NOMO-1 (cell line): ENCODE data around the gene ADARB2.

Experiments used
- DNase-seq, 2 experiments: peaks; one replicate each; lab custom pipeline; 2025; ENCODE audit not compliant: unreplicated experiment in 2 of 2; lab: John Stamatoyannopoulos, UW

ADARB2 gene

GRCh38 chr10:1687190-1687589 lies 50.1 kb downstream of the ADARB2 start:
- DNase-seq: no peak

- no peak for DNase-seq
Measured at GRCh38 chr10:1686491-1686749, 50.9 kb downstream of the ADARB2 start.

GRCh38 chr10:1685699-1686490 lies 51.4 kb downstream of the ADARB2 start:
- DNase-seq: no peak

GRCh38 chr10:1684991-1685390 lies 52.3 kb downstream of the ADARB2 start:
- DNase-seq: no peak

GRCh38 chr10:1683649-1684048 lies 53.7 kb downstream of the ADARB2 start:
- DNase-seq: no peak

- DNase-seq: no peak
Measured at GRCh38 chr10:1679821-1680650, 57.3 kb downstream of the ADARB2 start.

- no peak for DNase-seq
Measured at GRCh38 chr10:1678084-1678483, 59.2 kb downstream of the ADARB2 start.

GRCh38 chr10:1677307-1677939 lies 59.9 kb downstream of the ADARB2 start:
- no peak for DNase-seq

- DNase-seq: no peak
Measured at GRCh38 chr10:1674501-1674900, 62.8 kb downstream of the ADARB2 start.

- no peak for DNase-seq
Measured at GRCh38 chr10:1673568-1674345, 63.6 kb downstream of the ADARB2 start.

GRCh38 chr10:1672001-1672781 lies 65.1 kb downstream of the ADARB2 start:
- no peak for DNase-seq

GRCh38 chr10:1671366-1672000 lies 65.8 kb downstream of the ADARB2 start:
- no peak for DNase-seq

GRCh38 chr10:1670541-1671365 lies 66.6 kb downstream of the ADARB2 start:
- DNase-seq: no peak

GRCh38 chr10:1669433-1669832 lies 67.9 kb downstream of the ADARB2 start:
- DNase-seq: no peak

- no peak for DNase-seq
Measured at GRCh38 chr10:1668399-1668798, 68.9 kb downstream of the ADARB2 start.

GRCh38 chr10:1667392-1667791 lies 69.9 kb downstream of the ADARB2 start:
- DNase-seq: no peak

GRCh38 chr10:1666147-1666546 lies 71.2 kb downstream of the ADARB2 start:
- no peak for DNase-seq

- DNase-seq: no peak
Measured at GRCh38 chr10:1665681-1666080, 71.6 kb downstream of the ADARB2 start.
